ENCODE results near the gene GPR78.

GPR78 gene, protein sequence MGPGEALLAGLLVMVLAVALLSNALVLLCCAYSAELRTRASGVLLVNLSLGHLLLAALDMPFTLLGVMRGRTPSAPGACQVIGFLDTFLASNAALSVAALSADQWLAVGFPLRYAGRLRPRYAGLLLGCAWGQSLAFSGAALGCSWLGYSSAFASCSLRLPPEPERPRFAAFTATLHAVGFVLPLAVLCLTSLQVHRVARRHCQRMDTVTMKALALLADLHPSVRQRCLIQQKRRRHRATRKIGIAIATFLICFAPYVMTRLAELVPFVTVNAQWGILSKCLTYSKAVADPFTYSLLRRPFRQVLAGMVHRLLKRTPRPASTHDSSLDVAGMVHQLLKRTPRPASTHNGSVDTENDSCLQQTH

DNA sequence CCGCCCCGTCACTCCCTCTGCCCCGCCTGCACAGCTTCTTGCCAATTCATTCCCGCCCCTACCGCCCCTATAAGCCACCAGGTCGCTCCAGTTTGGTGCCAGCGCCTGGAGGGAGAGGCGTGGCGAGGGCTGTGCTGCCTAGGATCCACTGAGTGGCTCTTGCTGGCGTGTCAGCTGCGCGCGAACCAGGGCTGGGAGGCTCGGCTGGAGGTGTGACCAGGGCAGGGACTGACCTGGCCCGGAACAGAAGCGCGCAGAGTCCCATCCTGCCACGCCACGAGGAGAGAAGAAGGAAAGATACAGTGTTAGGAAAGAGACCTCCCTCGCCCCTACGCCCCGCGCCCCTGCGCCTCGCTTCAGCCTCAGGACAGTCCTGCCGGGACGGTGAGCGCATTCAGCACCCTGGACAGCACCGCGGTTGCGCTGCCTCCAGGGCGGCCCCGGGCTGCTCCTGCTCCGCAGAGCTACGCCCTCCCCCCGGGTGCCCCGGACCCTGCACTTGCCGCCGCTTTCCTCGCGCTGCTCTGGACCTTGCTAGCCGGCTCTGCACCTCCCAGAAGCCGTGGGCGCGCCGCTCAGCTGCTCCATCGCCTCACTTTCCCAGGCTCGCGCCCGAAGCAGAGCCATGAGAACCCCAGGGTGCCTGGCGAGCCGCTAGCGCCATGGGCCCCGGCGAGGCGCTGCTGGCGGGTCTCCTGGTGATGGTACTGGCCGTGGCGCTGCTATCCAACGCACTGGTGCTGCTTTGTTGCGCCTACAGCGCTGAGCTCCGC is at the start of gene GPR78:
TSS of gene GPR78 (plus strand) at position 72 of the 773 bp plus-strand sequence. CDS start at position 663, 591 bp downstream.
- peak; percentile 26 for DNase-seq

DNA sequence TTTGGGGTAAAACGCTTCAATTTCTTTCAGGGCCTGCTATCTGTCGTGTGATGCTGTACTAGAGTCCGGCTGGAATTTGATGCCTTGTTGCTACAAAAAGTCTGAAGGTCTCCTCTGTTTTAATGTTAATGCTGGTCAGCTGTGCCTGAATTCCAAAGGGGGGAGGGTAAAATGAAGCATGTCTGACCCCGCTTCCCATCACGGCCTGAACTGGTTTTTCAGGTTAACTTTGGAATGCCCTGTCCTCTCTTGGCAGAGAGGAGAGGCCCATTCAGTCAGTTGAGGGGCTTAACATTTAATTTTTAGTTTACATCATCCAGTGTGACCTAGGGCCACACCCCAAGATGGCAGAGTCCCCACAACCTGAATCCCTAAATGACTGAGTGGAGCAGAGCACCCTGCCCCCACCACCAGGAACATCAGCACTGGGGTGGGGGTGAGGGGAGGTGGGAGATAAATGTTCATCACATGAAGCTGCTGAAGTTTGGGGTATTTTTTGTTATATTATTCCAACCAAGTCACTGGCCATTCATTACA is 47.9 kb upstream of the GPR78 start:
- no peak for DNase-seq

DNA sequence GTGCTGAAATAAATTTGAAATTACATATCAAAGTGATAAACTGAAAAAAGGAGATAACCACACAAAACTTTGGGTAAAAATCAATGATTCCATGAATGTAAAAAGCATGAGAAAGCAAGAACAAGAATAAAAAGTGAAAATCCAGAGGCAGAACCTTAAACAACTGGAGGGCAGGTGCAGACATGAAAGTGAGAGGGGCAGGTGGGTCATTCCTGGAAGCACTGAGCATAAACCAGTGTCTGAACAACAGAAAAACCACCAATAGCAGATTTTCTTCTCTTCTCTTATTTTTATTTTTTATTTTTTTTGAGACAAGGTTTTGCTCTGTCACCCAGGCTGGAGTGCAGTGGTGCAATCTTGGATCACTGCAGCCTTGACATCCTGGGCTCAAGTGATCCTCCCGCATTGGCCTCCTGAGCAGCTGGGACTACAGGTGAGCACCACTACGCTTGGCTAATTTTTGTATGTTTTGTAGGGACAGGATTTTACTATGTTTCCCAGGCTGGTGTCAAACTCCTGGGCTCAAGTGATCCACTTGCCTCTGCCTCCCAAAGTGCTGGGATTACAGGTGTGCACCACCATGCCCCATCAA is 46.8 kb upstream of the GPR78 start:
- DNase-seq = no peak

DNA sequence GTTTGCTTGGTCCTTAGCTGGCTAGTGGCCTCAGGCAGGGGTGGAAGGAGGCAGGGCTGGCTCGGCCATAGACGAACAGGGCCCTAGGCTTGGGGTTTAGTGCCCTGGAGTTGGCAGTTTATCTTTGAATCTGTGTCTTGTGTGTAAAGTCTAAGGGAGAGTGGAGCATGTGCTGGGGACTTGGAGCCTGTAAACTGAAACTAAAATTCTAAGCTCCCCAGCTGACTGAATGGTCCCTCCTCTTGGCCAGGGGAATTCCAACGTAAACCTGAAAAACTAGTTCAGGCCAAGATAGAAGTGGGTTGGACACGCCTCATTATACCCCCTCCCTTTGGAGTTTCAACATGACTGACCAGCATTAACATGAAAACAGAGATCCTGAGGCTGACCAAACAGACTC is 46.1 kb upstream of the GPR78 start:
- no peak for DNase-seq

DNA sequence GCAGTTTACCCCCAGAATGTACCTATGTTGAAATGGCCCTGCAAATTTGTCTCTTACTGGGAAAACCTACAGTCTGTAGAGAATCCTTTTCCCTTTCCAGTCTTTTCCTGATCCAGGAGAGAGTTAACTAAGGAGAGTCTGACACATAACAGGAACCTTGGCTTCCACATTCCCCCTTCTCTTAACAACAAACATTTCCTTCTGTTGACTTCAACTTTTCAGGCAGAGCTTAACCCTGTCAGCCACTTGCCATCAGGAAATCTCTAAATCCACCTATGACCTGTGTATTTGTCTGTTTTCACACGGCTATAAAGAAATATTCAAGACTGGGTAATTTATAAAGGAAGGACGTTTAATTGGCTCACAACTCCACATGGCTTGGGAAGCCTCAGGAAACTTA is 45.6 kb upstream of the GPR78 start:
- DNase-seq = no peak

DNA sequence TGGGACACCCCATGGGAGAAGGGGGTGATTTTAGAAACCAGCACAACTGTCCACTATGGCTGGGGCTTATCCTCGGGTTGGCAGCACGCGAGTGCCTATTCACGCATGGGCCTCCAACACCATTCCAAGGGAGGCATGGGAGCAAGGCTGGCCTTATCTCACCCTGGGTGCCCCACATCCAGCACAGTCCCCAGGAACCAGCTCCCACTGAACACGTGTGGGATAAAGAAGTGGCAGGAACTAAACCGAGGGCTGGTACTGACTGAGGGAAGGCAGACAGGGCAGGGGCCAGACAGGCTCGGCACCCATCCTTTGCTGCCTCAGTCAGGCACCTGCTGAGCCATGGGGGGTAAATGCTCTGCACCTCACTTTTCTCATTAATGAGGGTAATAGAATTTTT is 43.7 kb upstream of the GPR78 start:
- DNase-seq = no peak

DNA sequence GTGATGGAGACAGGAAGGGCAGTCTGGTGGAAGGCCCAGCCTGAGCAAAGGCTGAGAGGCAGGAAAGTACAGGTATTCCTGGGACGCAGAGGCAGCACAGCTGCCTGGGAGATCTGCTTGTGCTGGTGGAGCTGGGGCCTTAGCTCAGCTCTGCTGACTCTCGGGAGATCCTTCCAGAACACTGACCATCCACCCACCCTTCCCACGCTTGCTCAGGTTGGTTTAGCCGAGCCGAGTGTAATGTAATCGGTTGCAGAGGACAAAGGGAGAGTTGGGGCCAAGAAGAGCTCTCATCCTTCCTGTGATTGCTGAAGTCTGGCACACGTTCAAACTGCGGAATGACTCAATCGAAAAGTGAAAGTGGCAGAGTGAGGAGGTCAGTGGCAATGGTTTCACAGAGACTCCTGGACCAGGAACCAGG is 43.1 kb upstream of the GPR78 start:
- peak; percentile 77 for DNase-seq

DNA sequence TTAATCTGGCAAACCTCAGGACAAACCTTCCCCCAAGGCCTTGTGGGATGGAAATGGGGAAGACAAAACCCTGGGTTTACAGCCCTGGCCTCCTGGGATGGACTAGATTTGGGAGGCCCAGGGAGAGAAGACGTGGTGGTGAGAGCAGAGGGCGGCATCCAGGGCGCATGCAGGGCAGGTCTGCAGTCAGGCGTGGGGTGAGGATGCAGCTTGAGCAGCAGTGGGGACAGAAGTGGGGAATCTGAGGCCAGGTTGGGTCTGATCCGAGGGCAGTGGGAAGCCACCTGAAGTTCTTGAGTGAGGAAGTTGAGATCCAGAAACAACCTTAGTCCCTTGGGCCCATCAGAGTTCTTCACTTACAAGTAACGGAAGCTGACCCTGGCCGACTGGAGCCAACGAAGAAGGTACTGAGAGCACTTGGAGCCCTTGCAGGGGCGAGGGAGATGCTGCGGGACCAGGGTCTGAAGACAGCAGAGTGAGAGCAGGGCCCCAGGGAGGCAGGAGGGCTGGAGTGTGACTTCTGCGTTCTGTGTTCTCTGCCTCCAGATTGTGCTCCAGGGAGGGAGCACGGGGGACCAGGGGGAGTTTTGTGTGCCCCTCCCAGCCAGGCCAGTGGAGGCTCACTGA is 42.0 kb upstream of the GPR78 start:
- no peak for DNase-seq

DNA sequence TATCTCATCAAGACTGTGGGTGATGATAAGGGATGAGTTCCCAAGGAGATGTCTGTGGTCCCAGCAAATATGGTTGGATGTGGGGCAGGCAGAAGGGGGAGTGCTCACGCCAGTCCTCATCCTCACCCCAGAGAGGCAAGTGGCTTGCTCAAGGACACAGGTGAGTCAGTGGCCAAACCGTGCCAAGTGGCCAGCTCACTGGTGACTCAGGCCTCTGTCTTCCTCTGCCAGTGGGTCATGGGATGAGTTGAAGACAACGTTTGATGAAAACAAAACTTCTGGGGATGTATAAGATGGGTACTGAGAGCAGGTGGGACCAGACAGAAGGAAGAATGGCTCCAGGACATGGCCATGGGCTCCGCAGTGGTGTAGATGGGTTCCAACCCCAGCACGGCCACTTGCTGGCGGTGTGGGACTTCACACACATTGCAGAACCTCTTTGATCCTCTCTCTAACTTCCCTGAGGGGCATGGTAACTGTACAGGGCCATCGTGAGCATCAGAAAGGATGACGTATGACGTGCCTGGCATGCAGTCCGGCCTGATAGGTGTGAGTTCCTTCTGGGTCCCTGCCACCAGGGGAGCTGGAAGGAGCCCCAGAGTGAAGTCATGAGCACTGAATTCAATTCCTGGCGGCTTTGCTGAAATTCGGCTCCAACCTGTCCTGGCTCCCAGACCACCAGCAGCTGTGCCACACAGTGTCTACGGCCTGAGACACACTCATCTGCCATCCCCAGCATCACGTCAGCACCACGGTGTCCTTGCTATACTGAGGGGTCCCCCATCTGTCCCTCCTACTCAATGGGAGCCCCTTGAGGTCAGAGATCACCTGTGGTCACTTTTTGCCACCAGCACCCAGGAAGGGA is 41.3 kb upstream of the GPR78 start:
- DNase-seq = peak; percentile 83

DNA sequence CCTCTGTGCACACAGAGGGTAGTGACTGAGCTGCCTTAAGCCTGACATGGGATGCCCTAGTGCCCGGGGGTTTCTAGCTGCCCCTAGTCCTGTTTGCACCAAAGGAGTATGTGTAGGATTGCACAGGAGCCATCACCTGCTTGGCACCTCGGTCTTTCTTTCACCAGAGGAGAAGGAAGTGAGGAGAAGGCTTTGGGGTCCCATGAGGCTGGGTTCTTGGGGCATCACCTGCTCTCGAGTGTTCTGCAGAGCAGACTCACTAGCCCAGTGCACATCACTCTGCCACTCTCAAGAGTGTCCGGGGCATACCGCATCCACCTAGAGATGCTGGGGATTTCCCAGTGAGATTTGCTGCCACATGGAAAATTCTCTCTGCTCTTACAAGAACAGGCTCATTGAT is 40.5 kb upstream of the GPR78 start:
- no peak for DNase-seq

DNA sequence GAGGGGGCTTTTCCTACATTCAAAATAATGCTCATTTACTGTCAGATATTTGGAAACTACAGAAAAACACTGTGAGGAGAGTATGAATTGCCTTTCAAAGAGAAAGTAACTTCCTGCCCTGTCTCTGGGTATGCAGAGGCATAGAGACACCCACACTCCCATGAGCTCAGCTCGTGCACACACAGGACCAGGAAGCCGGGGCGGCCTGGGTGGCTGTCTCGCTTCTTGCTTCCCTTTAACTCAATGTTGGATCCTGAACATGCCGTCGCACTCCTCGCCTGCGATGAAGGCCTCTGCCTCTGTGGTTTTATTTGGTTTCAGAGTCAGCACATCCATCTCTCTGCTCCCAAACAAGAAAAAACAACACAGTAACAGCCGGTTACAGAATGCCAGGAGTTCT is 40.1 kb upstream of the GPR78 start:
- no peak for DNase-seq

DNA sequence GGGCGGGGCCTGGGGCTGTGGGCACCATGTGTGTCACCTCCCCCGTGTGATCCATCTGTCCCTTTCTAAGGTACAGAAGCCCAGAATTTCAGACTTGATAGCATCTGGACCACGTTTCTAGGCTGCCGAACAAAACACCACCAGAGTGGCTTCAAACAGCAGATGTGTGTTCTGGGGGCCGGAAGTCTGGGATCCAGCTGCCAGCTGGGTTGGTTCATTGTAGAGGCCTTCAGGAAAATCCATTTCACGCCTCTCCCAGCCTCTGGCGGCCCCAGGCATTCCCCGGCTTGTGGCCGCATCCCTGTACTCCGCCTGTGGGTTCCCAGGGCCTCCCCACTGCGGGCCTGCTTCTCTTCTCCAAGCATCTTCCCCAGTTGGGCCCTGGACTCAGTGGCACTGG is 39.6 kb upstream of the GPR78 start:
- no peak for DNase-seq

DNA sequence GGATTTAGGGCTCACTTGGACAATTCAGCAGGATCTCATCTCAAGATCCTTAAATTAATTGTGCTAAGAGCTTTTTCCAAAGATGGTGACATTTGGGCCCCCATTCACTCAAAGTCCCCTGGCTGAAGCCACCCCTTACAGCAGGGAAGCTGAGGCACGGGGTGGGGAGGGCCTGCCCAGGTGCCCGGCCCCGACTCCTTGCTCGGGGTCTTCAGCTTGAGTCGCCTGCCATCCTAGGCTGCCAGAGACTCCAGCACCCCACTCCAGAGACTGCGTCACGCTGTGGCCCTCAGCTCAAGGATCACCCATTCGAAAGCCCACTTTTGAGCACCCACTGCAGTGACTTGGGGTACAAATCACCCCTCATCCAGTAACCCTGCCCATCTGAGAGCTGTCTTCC is 39.2 kb upstream of the GPR78 start:
- DNase-seq = no peak

DNA sequence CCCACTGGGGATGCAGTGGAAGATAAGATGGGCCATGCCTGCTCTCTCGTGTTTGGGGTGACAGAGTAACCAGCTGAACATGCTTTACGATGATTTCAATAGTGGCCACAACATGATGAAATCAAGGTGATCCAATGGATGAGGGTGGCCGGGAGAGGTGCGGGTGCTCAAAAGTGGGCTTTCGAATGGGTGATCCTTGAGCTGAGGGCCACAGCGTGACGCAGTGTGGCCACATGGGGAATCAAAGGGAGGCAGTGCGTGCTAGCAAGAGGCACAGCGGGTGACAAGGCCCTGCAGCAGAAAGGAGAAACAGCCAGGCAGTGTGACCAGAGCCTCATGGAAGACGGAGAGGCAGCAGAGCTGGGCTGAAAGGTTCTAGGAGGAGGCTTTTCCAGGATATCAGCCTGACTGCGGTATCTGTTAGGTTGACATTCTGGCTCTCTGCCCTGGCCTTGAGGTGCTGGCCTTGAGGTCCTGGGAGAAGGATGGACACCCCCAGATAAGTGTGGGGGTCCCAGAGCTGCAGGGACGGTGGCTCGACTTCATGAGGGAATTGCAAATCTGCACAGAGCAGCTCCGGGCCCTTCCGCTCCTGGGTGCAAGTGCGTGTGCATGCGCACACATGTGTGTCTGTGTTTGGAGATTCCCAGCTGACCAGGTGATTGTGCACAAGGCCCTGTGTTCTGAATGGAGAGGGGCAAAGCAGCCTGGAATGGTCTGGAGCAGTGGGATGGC is 38.0 kb upstream of the GPR78 start:
- no peak for DNase-seq

DNA sequence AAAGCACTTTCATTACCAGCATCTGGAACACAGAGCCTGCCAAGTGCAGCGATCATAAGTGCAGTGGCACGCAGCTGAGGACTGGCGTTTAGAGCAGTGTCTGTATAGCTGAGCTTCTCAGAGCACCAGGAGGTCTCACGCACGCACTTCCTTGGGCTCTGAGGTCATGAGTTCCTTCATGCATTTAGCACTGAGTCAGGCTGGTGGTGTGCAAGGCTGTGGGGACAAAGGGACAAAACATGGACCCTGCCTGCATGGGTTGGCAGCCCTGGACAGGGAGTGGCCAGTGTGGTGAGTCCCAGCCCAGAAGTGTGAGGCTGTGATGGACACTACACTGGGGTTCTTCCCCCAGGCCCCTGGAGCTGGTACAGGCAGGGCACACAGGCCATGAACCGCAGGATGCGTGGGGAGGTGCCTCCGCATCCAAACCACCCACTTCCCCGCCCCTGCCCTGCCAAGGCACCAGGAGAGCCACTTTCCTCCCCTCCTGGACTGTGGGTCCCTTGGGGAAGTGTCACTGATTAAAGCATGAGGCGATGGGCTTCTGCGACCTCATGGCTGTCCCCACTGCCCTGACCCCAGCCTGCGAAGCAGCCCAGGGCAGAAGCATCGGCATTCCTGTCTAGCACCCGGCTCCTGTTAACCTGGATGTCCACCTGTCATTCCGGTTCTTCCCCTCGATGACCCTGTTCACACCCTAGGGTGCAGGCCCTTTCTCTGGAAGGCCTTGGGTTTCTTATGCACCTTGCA is 37.2 kb upstream of the GPR78 start:
- DNase-seq = no peak

DNA sequence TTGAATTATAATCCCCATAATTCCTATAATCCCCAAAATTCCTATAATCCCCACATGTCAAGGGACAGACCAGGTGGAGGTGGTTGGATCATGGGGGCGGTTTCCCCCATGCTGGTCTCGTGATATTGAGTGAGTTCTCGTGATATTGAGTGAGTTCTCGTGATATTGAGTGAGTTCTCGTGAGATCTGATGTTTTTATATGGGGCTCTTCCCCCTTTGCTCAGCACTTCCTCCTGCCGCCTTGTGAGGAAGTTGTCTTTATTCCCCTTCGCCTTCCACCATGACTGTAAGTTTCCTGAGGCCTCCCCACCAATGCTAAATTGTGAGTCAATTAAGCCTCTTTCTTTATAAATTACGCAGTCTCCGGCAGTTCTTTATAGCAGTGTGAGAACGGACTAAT is 36.6 kb upstream of the GPR78 start:
- DNase-seq = no peak

DNA sequence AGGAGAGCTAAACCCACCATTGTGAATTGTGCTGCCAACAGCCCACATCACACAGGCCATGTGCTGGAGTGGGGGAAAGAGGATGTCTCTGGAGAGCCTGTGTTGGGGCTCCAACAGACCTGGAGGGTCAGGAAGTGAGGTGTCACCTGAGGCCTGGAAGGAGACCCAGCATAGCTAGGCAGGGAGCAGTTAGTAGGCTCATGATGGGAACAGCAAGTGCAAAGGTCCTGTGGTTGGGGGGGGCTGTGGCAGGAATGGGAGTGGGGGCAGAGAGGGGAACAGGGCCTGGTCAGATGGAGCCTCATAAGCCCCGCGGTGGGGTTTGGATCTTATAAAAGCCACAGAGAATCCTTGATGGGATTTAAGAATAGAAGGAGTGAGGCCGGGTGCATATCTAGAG is 35.9 kb upstream of the GPR78 start:
- DNase-seq = no peak

DNA sequence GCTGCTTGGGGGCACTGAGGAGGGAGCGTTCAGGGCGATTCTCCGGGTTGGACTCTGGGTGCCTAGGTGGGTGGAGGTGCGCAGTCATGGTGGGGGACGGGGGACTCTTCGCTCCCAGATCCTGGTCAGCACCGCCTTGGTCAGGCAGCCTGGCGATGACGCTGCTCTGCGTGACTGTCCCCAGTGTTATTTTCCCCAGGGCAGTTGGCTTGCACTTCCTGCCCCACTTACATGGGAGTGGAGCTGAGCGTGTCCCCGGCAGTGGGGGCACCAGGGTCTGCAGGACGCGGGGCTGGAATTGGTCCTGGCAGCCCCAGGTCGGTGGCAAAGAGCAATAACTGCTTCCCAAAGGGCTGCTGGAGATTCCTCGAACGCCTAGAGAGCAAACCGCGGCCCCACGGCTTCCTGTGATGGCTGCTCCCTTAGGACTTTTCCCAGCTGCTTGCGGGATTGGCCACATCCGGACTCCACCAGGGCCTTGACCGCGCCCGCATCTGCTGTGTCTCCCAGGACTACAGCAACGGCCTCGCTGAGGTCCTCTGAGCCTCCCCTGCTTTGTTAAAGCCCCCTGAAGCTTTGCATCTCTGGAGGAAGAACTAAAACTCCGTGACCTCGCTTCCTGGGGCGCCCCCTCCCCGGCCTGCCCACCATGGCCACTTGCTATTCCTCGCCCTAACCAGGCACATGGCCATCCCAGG is 35.3 kb upstream of the GPR78 start:
- DNase-seq = no peak

DNA sequence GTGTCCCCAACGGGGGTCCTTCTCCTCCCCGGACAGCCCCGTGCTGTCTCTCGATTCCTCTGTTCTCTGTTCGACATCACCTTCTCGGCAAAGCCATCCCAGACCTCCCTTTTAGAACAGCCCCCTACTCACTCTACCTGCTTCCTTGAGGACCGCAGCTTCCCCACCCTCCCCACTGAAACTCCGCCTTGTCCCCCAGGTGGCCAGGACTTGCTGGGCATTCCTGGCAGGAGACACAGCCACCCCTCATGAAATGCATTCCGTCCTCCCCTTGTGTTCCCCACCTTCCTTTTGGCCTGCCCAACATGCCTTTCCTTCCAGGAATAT is 34.8 kb upstream of the GPR78 start:
- DNase-seq = no peak

DNA sequence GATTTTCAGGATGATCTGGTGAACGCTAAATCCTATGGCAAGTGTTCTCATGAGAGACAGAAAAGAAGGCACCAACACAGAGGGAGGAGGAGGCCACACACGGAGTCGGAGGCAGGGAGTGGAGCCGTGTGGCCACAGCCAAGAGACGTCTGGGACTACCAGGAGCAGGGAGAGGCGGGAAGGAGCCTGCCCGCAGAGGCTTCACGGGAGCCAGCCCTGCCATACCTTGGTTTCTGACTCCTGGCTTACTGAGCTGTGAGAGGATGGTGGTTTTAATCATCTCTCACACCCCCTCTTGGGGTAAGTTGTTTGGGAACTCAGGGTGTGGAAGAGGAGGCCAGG is 33.5 kb upstream of the GPR78 start:
- no peak for DNase-seq

All from T1000 (cell line).